Measurements from ENCODE around the gene LNP1.

GRCh38 chr3:100407164-100407563 is 5.8 kb downstream of the LNP1 start:
- TF ChIP-seq EMX1 (CRISPR knock-in tag; IDR thresholded peaks at IDR 0.05): no peak
- TF ChIP-seq, protein P1, sequence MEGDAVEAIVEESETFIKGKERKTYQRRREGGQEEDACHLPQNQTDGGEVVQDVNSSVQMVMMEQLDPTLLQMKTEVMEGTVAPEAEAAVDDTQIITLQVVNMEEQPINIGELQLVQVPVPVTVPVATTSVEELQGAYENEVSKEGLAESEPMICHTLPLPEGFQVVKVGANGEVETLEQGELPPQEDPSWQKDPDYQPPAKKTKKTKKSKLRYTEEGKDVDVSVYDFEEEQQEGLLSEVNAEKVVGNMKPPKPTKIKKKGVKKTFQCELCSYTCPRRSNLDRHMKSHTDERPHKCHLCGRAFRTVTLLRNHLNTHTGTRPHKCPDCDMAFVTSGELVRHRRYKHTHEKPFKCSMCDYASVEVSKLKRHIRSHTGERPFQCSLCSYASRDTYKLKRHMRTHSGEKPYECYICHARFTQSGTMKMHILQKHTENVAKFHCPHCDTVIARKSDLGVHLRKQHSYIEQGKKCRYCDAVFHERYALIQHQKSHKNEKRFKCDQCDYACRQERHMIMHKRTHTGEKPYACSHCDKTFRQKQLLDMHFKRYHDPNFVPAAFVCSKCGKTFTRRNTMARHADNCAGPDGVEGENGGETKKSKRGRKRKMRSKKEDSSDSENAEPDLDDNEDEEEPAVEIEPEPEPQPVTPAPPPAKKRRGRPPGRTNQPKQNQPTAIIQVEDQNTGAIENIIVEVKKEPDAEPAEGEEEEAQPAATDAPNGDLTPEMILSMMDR (IDR thresholded peaks at IDR 0.05): no peak
- no peak for TF ChIP-seq NR1H2 (CRISPR knock-in tag; IDR thresholded peaks at IDR 0.05)
- no peak for TF ChIP-seq RELA (CRISPR knock-in tag; IDR thresholded peaks at IDR 0.05; ENCODE audit: borderline replicate concordance)
- no peak for TF ChIP-seq MAX (CRISPR knock-in tag; IDR thresholded peaks at IDR 0.05)
- TF ChIP-seq, protein P2, sequence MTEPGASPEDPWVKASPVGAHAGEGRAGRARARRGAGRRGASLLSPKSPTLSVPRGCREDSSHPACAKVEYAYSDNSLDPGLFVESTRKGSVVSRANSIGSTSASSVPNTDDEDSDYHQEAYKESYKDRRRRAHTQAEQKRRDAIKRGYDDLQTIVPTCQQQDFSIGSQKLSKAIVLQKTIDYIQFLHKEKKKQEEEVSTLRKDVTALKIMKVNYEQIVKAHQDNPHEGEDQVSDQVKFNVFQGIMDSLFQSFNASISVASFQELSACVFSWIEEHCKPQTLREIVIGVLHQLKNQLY (CRISPR knock-in tag; IDR thresholded peaks at IDR 0.05): no peak
- no peak for TF ChIP-seq ATF3 (CRISPR knock-in tag; conservative IDR thresholded peaks at IDR 0.05)
- no peak for TF ChIP-seq SP1 (CRISPR knock-in tag; conservative IDR thresholded peaks at IDR 0.05)
- TF ChIP-seq JUN (CRISPR knock-in tag; IDR thresholded peaks at IDR 0.05): no peak
- no peak for TF ChIP-seq ZBTB43 (CRISPR knock-in tag; IDR thresholded peaks at IDR 0.05)
